KMS-11 (cell line): Measurements from ENCODE around the gene FADD.

Source experiments
- H2AFZ ChIP-seq: fragments of 200-600 bp; sonication (generic); 2 replicates; pipeline ENCODE4 v1.6.1; 2016; ENCODE audit warnings: antibody characterized with exemption, mixed run types, low read depth
- H3K27ac ChIP-seq: fragments of 200-600 bp; sonication (generic); 2 replicates; pipeline ENCODE4 v1.6.1; 2016; ENCODE audit warnings: mild to moderate bottlenecking, mixed run types
- H3K27me3 ChIP-seq: fragments of 200-600 bp; sonication (generic); 2 replicates; pipeline ENCODE4 v1.6.1; 2017; ENCODE audit warnings: mild to moderate bottlenecking, low read depth, mixed run types, moderate library complexity; ENCODE audit not compliant: insufficient read depth
- H3K36me3 ChIP-seq: fragments of 200-600 bp; sonication (generic); 2 replicates; pipeline ENCODE4 v1.6.1; 2017; ENCODE audit warnings: mild to moderate bottlenecking, mixed run types; ENCODE audit not compliant: insufficient read depth
- H3K4me1 ChIP-seq: fragments of 200-600 bp; sonication (generic); 2 replicates; pipeline ENCODE4 v1.6.1; 2016; ENCODE audit warnings: mild to moderate bottlenecking, low read depth, mixed run types; ENCODE audit not compliant: poor library complexity, severe bottlenecking
- H3K4me2 ChIP-seq: fragments of 200-600 bp; sonication (generic); 2 replicates; pipeline ENCODE4 v1.7.0; 2016; ENCODE audit warnings: mild to moderate bottlenecking, mixed run types
- H3K4me3 ChIP-seq: fragments of 200-600 bp; sonication (generic); IDR thresholded peaks from 2 replicates; pipeline ENCODE4 v1.6.1; 2017; ENCODE audit warnings: low read depth, low read length, mixed read lengths; ENCODE audit not compliant: insufficient read depth
- H3K79me2 ChIP-seq: fragments of 200-600 bp; sonication (generic); 2 replicates; pipeline ENCODE4 v1.6.1; 2016; ENCODE audit warnings: low read depth, mixed run types; ENCODE audit not compliant: insufficient read depth
- H3K9ac ChIP-seq: fragments of 200-600 bp; sonication (generic); 2 replicates; pipeline ENCODE4 v1.6.1; 2016; ENCODE audit warnings: mild to moderate bottlenecking, mixed run types
- H4K20me1 ChIP-seq: fragments of 200-600 bp; sonication (generic); 2 replicates; pipeline ENCODE4 v1.6.1; 2016; ENCODE audit warnings: mild to moderate bottlenecking, mixed run types; ENCODE audit not compliant: insufficient read depth
- CTCF ChIP-seq: fragments of 200-600 bp; sonication (generic); conservative IDR thresholded peaks from 2 replicates; pipeline ENCODE4 v1.6.1; 2017; ENCODE audit warnings: low read depth, mild to moderate bottlenecking, antibody characterized with exemption, low read length, moderate library complexity, mixed read lengths

Gene FADD

GRCh38 chr11:70220136-70220535, 17.0 kb downstream of the FADD start:
- Histone ChIP-seq H3K4me3 (no peak overlapping the region), H2AFZ (no peak overlapping the region), H3K27ac (no peak overlapping the region), H3K27me3 (no peaks in the 10 kb centered on the region; the same call in 1 of the 2 replicates), H3K4me1 (no peaks in the 10 kb centered on the region), H3K4me2 (no peak overlapping the region), H3K9ac (no peak overlapping the region), H4K20me1 (no peaks in the 10 kb centered on the region), H3K36me3 (no peaks in the 10 kb centered on the region), H3K79me2 (no peaks in the 10 kb centered on the region)
- no peak for TF ChIP-seq CTCF

GRCh38 chr11:70220920-70221319, 17.8 kb downstream of the FADD start:
- H3K9ac ChIP-seq, result no peak overlapping the region
- no peaks in the 10 kb centered on the region; the same call in 1 of the 2 replicates for H3K27me3 ChIP-seq

GRCh38 chr11:70225681-70226177, 22.6 kb downstream of the FADD start:
- Histone ChIP-seq H3K36me3 (no peaks in the 10 kb centered on the region), H3K79me2 (no peaks in the 10 kb centered on the region), H4K20me1 (no peaks in the 10 kb centered on the region), H3K27me3 (peaks cover 5% of the 10 kb centered on the region; the same call in 1 of the 2 replicates), H3K4me2 (no peak overlapping the region), H3K4me1 (no peaks in the 10 kb centered on the region), H2AFZ (no peak overlapping the region), H3K27ac (no peak overlapping the region), H3K9ac (no peak overlapping the region), H3K4me3 (no peak overlapping the region)
- no peak for TF ChIP-seq CTCF

More at GRCh38 chr11:70220920-70221319, 17.8 kb downstream of the FADD start:
- no peak for TF ChIP-seq CTCF
- H3K27ac ChIP-seq, result no peak overlapping the region
- H3K79me2 ChIP-seq, result no peaks in the 10 kb centered on the region
- no peaks in the 10 kb centered on the region for H4K20me1 ChIP-seq
- no peak overlapping the region for H2AFZ ChIP-seq
- H3K4me2 ChIP-seq, result no peak overlapping the region
- no peaks in the 10 kb centered on the region for H3K4me1 ChIP-seq
- no peak overlapping the region for H3K4me3 ChIP-seq
- no peaks in the 10 kb centered on the region for H3K36me3 ChIP-seq

GRCh38 chr11:70226183-70226582, 23.1 kb downstream of the FADD start:
- no peak for TF ChIP-seq CTCF
- Histone ChIP-seq H3K4me1 (no peaks in the 10 kb centered on the region), H3K27me3 (peaks cover 5% of the 10 kb centered on the region; the same call in 1 of the 2 replicates), H3K36me3 (no peaks in the 10 kb centered on the region), H4K20me1 (no peaks in the 10 kb centered on the region), H2AFZ (no peak overlapping the region), H3K79me2 (no peaks in the 10 kb centered on the region), H3K4me2 (no peak overlapping the region), H3K4me3 (no peak overlapping the region), H3K9ac (no peak overlapping the region), H3K27ac (no peak overlapping the region)
